Measurements from ENCODE around the gene OR13C9.
"Not testable (repeated sequence)": the region's sequence is repeated elsewhere in the genome, so short reads cannot be mapped to it uniquely, and the experiment has no call there.

The OR13C9 gene

DNA sequence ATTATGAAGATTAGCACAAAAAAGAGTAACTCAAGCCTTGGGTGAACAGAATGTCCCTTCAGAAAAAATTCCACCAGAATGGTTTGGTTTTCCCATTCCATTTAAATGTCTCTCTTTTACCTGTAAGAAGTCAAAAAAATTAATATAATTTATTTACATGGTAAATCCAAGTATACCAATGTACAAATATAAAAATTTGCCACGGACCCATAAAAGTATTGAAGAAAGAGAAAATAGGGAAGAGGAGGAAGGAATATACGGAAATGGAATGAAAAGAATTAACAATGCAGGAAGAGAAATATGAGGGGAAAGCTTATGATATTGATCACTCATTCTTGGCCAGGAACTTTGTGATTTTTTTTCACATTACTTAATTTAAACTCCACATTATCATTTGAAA lies at the start of gene OR13C9:
Gene OR13C9, minus strand, starts transcription at position 101 of the 400 bp plus-strand sequence. Its CDS starts 0 bp downstream, at position 101.
- DNase-seq, result no peak

DNA sequence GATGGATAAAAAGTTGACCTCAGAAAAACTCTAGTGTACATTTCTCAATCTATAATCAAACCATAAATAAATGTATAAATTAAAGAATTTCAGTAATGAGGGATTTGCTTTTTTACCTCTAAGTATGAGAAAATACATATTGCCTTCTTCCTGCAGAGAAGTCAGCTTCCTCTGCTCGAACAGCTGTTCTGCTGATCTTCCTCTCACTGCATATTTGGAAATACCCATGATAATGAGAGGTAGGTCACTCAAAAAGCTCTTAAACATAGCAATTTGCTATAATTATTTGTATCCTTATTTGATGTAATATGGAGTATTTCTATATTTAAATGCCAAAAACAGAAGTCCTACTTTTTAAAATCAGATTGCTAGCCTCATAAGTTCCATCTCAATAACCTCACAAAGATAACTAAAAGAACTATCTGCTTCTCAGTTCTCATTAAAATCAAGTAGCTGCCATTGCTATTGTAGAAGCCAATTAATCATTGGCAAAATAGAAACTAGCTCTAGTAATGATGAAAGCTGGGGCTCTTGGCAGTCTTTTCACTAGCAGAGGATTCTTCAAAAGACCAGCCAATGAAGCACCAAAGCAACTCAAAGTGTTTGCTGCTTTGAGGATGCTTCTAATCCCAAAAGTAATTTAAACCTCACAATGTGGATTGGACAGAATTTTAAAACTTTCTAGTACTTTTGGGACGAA lies 40.6 kb upstream of the OR13C9 start:
- DNase-seq, result no peak

GRCh38 chr9:104635456-104635855 lies 17.5 kb upstream of the OR13C9 start:
- no peak for DNase-seq

DNA sequence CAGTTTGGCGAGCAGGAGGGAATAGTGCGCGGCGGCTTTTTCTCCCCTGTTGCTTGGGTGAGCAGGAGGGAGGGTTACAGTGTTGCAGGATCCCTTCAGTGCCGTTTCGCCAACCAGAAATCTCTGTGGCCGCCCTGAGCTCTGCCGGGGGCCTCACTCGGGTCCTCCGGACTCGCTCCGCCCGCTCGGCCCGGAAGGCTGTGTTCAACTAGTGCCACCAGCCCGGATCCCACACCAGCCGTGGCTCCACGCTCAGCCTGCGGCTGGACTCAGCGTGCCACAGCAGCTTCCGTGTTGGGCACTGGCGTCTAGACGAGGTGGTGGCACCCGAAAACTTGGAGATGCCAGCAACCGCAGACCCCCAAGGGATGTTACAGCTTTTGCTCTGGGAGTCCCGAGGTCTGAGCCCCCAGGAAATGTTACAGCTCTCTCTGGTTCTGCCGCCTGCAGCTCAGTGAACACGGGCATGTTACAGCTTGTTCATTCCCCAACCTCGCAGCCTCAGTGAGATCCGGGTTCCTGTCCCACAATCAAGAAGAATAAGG lies 16.0 kb upstream of the OR13C9 start:
- DNase-seq, result no peak

DNA sequence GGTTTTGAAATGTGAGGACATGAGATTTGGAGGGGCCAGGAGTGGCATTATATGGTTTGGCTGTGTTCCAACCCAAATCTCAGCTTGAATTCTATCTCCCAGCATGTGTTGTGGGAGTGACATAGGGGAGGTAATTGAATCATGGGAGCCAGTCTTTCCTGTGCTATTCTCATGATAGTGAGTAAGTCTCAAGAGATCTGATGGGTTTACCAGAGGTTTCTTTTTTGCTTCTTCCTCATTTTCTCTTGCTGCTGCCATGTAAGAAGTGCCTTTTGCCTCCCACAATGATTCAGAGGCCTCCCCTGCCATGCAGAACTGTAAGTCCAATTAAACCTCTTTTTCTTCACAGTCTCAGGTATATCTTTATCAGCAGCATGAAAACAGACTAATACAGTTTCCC lies 8.0 kb upstream of the OR13C9 start:
- not testable (repeated sequence) for DNase-seq

DNA sequence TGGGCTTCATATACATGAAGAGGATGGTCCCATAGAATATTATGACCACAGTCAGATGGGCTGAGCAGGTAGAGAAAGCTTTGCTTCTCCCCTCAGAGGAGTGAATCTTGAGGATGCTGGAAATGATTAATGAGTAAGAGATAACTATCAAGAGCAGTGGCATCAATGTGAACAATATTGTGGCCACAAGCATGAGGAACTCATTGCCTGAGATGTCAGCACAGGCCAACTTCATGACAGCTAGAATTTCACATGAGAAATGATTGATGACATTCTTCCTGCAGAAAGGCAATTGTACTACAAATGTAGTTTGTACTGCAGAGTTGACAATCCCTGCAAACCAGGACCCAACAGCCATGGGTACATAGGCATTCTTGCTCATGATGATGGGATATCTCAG lies 586 bp downstream of the OR13C9 start:
- DNase-seq, result no peak

GRCh38 chr9:104611213-104611612 lies 6.8 kb downstream of the OR13C9 start:
- DNase-seq, result no peak

GRCh38 chr9:104608336-104608735 lies 9.7 kb downstream of the OR13C9 start:
- no peak for DNase-seq

DNA sequence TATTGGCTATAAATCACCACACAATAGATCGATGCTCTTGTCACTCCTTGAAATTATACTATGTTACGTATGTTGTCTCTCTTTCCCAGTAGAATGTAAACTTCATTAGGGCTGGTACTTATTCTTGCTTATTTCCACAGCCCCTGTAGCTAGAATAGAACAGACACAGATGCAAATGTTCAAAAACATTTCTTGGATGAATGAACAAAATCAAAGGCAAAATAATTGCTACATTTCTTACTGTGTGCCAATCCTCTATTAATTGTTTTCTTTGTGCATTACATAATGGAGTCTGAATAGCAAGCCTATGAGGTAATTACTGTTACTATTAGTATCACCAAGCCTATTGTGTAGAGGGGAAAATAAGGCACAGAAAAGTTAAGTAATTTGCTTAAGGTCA lies 11.9 kb downstream of the OR13C9 start:
- no peak for DNase-seq

DNA sequence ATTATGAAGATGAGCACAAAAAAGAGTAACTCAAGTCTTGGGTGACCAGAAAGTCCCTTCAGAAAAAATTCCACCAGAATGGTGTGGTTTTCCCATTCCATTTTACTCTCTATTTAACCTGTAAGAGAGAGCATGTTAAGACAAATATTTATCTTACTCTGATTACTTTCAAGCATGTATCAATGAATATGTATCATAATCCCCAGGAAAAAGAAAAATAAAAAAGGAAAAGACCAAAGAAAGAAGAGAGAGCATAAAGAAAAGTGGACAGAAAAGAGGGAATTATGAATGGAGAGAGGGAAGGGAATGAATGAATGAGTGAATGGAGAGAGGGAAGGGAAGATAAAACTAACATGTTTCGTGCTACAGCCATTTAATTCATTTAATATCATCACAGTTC lies 12.5 kb downstream of the OR13C9 start, which contains the start of gene OR13C2:
Gene OR13C2, minus strand, starts transcription at position 101 of the 400 bp plus-strand sequence. Its CDS starts 0 bp downstream, at position 101.
- not testable (repeated sequence) for DNase-seq

- DNase-seq, result no peak
These were observed 13.2 kb downstream of the OR13C9 start for GRCh38 chr9:104604801-104605200.

GRCh38 chr9:104599313-104599712 lies 18.7 kb downstream of the OR13C9 start, which contains the start of gene OR13C5:
Gene OR13C5, minus strand, starts transcription at chr9:104599413. Its CDS starts 0 bp downstream, at chr9:104599413.
- DNase-seq, result not testable (repeated sequence)

GRCh38 chr9:104598749-104599148 lies 19.3 kb downstream of the OR13C9 start:
- DNase-seq, result not testable (repeated sequence)

- DNase-seq, result no peak
These were observed 28.4 kb downstream of the OR13C9 start for GRCh38 chr9:104589626-104590025.

DNA sequence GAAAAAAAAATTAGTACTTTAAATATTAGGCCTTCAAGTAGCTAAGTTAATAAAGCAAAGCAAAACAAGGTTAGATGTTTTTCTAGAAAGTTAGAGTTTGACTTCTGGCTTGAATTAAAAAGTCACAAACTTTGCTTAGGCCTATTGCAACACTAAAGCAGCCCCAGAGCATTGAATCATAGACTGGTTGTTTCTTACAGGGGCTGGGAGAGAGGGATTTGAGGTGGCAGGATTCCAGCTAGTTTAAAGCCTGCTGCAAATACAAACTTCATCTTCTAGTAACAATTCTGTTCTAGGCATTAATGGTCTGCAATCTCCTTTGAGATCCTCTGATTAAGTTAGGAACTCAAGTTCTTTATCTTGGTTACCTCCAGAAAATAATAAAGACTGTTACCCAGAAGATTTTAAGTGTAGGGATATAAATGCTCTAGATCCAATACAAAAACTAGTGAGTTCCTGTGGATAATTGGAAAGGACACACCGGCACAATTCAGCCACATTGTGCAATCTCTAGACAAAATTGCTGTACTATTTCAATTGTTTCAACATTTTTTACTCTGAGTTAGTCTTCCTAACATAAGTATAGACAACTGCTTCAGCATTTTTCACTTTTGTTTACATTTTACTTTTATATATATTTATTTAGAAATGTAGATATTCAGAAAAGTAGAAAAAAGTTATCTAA lies 31.4 kb downstream of the OR13C9 start:
- DNase-seq, result no peak

GRCh38 chr9:104580562-104580961 lies 37.4 kb downstream of the OR13C9 start:
- DNase-seq, result no peak

GRCh38 chr9:104577263-104577662 lies 40.7 kb downstream of the OR13C9 start:
- DNase-seq, result no peak

DNA sequence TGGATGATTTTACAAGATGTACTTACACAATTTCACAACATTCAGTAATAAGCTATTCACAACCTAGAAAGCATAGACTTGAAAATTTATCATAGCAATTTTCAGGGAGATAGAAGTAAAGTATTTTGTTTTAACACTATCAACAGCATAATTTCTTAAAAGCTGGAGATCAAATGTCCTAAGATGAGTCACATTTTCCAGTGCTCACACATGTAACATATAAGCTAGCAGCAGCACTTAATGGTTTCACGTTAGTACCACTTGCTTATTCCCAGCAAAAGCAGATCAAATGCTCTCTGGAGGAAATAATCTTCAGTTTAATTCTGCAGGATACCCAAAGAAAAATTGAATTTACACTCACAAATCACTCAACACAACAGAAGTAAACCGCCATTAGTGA lies 42.5 kb downstream of the OR13C9 start:
- no peak for DNase-seq

- no peak for DNase-seq
These were observed 45.4 kb downstream of the OR13C9 start for GRCh38 chr9:104572612-104573011.

DNA sequence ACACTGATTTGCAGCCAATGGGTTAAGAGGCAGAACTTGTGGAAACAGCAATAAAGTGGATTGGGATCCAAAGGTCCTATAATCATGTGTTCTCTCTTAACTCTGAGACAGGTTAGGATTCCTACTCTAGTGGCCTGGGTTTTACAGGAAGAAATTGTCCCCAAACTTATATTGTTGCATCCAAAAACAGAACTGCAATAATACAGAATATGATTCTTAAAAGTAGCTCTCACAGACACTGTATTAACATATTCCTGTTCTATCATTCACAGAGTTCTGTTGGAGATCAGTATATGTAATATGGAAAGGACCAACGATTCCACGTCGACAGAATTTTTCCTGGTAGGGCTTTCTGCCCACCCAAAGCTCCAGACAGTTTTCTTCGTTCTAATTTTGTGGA lies 49.1 kb downstream of the OR13C9 start, which contains the start of gene OR13C8:
Gene OR13C8, plus strand, starts transcription at position 301 of the 400 bp plus-strand sequence. Its CDS starts 0 bp downstream, at position 301.
- no peak for DNase-seq

All from NCI-H510A (cell line).